GM18858 (cell line): ENCODE results near the gene ACSS1.

ENCODE experiments used
- ATAC-seq: cut with Tn5 transposase; IDR thresholded peaks from one replicate; pipeline ENCODE4 v1.9.1; 2021; ENCODE audit not compliant: unreplicated experiment

ACSS1 gene

DNA sequence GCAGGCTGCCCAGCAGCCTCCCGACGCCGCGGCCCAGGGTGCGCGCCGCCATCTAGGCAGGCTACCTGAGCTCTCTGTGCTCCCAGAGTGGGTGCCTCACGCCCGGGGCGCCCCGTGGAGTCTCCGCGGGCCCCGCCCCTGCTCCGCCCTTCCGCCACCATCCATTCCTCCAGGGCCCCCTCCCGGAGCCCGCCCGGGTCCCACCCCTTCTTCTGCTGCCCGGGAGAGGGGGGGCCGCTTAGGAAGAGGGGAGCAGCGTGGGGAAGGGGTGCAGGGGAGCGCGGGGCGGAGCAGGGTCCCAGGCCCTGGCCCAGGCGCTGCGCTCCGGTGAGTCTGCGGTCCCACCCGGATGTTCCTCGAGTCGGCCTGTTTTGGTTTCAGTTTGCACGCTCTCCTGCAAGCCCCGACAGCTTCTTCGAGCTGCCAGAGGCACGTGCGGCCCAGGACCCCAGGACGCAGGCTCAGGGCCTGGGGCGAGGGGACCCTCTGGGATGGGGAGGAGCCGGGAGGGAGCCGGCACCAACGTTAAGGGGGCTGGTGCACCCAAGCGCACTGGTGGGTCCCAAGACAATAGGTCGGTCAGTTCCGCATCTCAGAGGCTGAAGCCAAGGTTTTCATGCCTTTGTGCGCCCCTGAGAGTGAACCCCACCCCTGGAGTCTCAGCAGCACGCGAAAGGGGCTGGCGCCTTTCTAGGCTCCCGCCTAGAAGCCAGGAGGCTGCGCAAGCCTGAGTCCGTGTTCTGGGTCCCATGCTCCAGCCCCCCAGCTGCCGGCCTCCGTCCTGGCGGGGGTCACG, at the start of gene ACSS1:
Gene ACSS1, minus strand, starts transcription at position 89 of the 796 bp plus-strand sequence. Its CDS starts 37 bp downstream, at position 52.
- ATAC-seq = peak; percentile 48

DNA sequence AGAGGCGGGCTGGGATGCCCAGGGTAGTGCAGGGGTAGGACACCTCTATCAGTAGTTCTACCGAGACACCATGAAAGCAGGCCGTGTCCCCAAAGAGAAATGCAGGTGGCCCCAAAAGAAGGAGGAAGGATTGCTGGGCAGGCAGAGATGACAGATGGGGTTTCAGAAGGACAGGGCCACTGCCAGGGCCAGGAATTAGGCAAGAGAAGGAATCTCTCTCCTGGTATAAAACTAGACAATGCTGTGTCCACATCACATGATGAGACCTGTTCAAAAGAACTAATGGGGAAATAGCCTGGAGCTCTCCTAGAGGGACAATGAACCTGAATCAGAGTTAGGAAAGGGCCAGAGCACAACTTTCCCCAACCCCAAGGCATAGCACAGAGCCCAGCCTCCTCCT, 45.6 kb upstream of the ACSS1 start:
- no peak for ATAC-seq

DNA sequence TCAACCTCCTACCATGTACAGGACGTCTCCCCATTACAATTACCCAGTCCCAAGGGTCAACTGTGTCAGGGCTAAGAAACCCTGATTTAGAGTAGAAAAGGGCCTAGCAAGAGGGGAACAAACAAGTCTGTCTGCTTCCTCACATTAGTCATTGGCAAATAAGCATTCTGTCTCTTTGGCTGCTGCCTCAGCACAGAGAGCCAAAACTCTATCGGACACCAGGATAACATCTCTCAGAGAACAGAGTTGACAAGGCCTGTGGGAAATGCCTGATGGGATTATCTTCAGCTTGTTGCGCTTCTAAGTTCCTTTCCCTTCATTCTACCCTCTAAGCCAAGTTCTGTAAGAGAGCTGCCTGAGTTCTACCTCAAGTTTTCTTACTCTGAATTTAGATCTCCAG, 43.0 kb upstream of the ACSS1 start:
- no peak for ATAC-seq

GRCh38 chr20:25099601-25100140, 41.7 kb upstream of the ACSS1 start:
- ATAC-seq = no peak

DNA sequence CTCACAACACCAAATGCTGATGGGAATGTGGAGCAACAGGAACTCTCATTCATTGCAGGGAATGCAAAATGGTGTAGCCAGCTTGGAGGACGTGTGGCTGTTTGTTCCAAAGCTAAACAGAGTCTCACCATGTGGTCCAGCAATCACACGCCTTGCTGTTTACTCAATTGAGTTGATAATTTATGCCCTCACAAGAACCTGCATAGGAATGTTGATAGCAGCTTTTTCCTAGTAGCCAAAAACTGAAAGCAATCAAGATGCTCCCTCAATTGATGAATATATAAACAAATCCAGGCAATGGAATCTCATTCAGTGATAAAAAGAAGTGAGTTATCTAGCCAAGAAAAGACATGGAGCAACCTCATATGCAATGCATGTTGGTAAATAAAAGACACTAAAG, 39.6 kb upstream of the ACSS1 start:
- no peak for ATAC-seq

- no peak for ATAC-seq
Observed at GRCh38 chr20:25090492-25091429, 32.8 kb upstream of the ACSS1 start.

- ATAC-seq = no peak
Observed at GRCh38 chr20:25089662-25090061, 31.7 kb upstream of the ACSS1 start.

DNA sequence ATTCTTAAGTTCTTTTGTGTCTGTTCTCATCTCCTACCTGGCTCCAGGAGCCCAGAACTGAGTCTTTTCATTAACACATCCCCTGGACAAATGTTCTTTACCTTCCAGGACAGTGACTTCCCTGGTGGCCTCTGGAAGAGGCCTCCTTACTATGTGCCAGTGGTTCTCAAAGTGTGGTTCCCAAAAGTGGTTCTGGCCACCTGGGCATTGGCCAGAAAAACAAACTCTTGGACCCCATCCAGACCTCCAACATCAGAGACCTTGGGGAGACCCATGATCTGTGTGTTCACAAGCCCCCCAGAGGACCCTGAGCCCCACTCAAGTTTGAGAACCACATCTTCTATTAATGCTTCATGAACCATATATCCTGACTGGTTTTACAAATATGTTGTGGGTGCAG, 31.2 kb upstream of the ACSS1 start:
- no peak for ATAC-seq

DNA sequence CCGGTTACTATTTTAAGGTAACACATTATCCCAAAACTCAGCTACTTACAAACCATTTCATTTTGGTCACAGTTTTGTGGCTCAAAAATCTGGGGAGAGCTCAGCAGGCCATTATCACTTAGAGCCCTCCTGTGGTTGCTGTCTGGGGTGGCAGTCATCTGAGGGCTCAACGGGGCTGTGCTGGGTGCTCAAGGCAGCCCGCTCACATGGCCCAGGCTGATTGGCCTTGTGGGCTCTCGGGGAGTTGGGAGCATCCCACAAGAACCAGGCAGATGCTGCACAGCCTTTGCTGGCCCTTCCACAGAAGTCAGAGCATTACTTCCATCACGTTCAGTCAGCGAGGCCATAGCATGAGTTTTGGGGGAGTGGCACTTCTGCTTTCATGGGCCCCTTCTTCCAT, 30.3 kb upstream of the ACSS1 start:
- ATAC-seq = no peak

GRCh38 chr20:25087186-25087929, 29.4 kb upstream of the ACSS1 start:
- ATAC-seq = no peak

DNA sequence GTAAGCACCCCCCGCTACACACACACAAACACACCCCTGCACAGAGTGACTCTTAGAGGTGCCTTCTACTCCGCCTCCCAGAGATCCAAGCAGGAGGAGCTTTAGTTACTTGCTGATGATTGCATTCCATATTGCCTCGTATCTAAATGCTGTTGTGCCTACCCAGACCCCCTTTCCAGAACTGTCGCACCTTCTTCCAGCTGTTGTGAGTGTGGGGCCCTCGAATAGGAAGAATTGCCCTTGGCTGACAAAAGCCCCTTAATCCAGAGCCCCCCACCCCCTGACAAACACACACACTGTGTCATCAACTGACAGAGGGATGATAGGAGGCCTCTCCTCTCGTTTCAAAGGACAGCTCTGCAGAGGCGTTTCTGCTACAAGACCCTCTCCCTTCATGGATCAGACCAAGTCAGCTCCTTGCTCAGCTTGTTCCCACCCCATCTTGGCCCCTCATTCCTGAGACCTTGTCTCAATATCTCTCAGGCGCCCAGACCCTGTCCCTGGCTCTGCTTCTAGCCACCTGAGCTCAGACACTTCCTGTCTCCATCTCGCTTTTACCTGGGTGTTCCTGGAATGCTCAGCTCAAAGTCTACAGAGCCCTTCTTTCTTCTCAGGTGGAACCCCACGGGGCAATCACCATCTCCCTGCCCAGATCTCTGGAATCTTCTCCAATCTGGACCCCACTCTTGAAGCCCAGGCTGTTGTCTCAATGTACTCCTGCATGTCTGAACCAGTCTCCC, 28.0 kb upstream of the ACSS1 start:
- ATAC-seq = no peak

DNA sequence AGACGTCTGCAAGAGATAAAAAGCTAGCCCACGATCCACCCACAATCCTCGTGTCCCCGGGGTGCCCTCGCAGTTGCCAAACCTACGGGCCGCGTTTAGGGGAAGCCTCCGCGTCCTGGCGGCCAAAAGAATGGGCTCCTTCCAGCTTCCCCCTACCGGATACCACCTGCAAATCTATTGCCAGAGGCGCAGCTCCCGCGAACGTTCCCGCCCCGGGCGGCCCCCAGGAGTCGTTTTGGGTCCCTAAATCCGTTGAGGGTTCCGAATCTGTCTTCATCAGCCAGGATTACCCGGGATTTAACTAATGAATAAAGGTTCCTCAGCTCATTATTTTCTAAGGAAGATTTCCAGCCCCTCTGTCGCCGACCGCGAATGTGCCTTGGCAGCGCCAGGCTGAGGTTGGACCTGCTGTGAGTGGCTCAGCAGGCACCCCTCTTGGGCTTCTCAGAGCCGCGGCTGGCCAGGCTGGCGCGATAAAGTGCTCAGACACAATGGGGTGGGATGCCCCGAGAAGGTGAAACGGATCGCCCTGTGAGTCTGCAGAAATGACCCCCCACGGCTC, 26.8 kb upstream of the ACSS1 start:
- no peak for ATAC-seq

GRCh38 chr20:25083773-25084625, 26.1 kb upstream of the ACSS1 start:
- no peak for ATAC-seq

GRCh38 chr20:25083141-25083772, 25.3 kb upstream of the ACSS1 start:
- no peak for ATAC-seq

GRCh38 chr20:25082498-25082873, 24.5 kb upstream of the ACSS1 start:
- ATAC-seq = no peak

GRCh38 chr20:25081730-25082497, 24.0 kb upstream of the ACSS1 start, which contains the start of gene VSX1:
Gene VSX1, minus strand, starts transcription at chr20:25082141. Its CDS starts 45 bp downstream, at chr20:25082096.
- ATAC-seq = no peak

DNA sequence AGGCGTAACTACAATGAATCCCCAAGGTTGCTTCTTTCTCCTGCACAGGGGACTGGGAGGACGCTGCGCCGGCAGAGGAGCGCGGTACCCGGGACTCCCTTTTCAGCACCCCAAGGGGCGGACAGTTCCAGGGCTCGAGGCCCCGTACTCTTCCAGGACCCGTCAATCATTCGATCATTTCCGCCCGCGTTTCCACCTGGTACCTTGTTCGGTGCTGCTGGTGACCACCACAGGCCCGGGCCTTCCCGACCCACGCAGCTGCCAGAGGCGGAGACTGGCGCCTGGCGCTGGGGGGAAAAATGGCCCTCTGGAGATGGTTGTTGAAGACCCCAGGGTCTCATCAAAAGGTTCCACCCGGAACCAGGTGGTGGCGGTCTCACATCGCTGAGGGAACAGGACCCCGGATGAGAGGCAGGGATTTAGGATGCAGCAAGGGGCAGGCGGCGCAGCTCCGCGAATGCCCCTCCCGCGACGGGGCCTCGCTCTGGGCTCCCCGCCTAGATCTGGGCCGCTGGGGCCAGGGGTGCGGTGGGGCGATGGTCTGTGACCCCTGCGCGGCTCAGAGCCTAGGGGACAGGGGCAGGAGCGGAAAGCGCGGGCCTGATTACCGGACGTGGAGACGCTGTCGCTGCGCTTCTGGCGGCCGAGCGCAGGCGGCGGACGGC, 23.3 kb upstream of the ACSS1 start:
- ATAC-seq = no peak
